HG03439 (cell line): ENCODE data around the gene PCED1A.

ENCODE experiments used
- ATAC-seq: cut with Tn5 transposase; IDR thresholded peaks from one replicate; pipeline ENCODE4 v1.9.1; 2021; ENCODE audit warnings: mild to moderate bottlenecking, moderate library complexity; ENCODE audit not compliant: unreplicated experiment

The PCED1A gene

GRCh38 chr20:2805689-2806350, 34.6 kb downstream of the PCED1A start:
- no peak for ATAC-seq

GRCh38 chr20:2804852-2805688, 35.4 kb downstream of the PCED1A start:
- ATAC-seq, result no peak

- no peak for ATAC-seq
Measured at GRCh38 chr20:2804041-2804828, 36.2 kb downstream of the PCED1A start.

- ATAC-seq, result no peak
Measured at GRCh38 chr20:2801286-2801728, 39.1 kb downstream of the PCED1A start.

- no peak for ATAC-seq
Measured at GRCh38 chr20:2800521-2801285, 39.8 kb downstream of the PCED1A start, which contains the start of gene CPXM1. Gene CPXM1, minus strand, starts transcription at chr20:2800627. Its CDS starts 55 bp downstream, at chr20:2800572.

GRCh38 chr20:2799688-2800520, 40.6 kb downstream of the PCED1A start:
- ATAC-seq, result no peak

GRCh38 chr20:2799271-2799670, 41.2 kb downstream of the PCED1A start:
- no peak for ATAC-seq

GRCh38 chr20:2798814-2799213, 41.6 kb downstream of the PCED1A start:
- no peak for ATAC-seq

- no peak for ATAC-seq
Measured at GRCh38 chr20:2798095-2798805, 42.2 kb downstream of the PCED1A start.

- ATAC-seq, result no peak
Measured at GRCh38 chr20:2797136-2797983, 43.1 kb downstream of the PCED1A start.

- ATAC-seq, result no peak
Measured at GRCh38 chr20:2796011-2796660, 44.3 kb downstream of the PCED1A start.

GRCh38 chr20:2795451-2795850, 45.0 kb downstream of the PCED1A start:
- ATAC-seq, result no peak

GRCh38 chr20:2794866-2795447, 45.5 kb downstream of the PCED1A start:
- ATAC-seq, result no peak

- no peak for ATAC-seq
Measured at GRCh38 chr20:2794202-2794748, 46.2 kb downstream of the PCED1A start.

- ATAC-seq, result no peak
Measured at GRCh38 chr20:2793471-2793870, 47.0 kb downstream of the PCED1A start.
